WTC11 (cell line): ENCODE results near the gene RAC3.

Source experiments
- CBFB ChIP-seq: sonication (generic); formaldehyde crosslinking; IDR thresholded peaks from 2 replicates; pipeline ENCODE4 v1.8.1; 2022; ENCODE audit warnings: mild to moderate bottlenecking, low read depth, missing genetic modification reagents
- CREB1 ChIP-seq: sonication (generic); formaldehyde crosslinking; IDR thresholded peaks from 2 replicates; pipeline ENCODE4 v1.8.0; 2023; ENCODE audit warnings: mild to moderate bottlenecking, missing genetic modification reagents
- CTCF ChIP-seq: fragments of 200-600 bp; IDR thresholded peaks from 2 replicates; pipeline ENCODE4 v1.8.0; 2022; ENCODE audit warnings: antibody characterized with exemption
- GTF2I ChIP-seq: fragments of 250-450 bp; sonication (Bioruptor Pico); conservative IDR thresholded peaks from 2 replicates; pipeline ENCODE4 v1.4.0; 2021; ENCODE audit warnings: mild to moderate bottlenecking
- IRF1 ChIP-seq: sonication (generic); formaldehyde crosslinking; IDR thresholded peaks from 2 replicates; pipeline ENCODE4 v1.8.0; 2023; ENCODE audit warnings: missing genetic modification reagents
- SMAD3 ChIP-seq: sonication (generic); formaldehyde crosslinking; IDR thresholded peaks from 2 replicates; pipeline ENCODE4 v1.8.0; 2022; ENCODE audit warnings: missing genetic modification reagents, mild to moderate bottlenecking, borderline replicate concordance
- STAT6 ChIP-seq: sonication (generic); formaldehyde crosslinking; conservative IDR thresholded peaks from 2 replicates; pipeline ENCODE4 v1.8.1; 2023; ENCODE audit warnings: mild to moderate bottlenecking, low read depth, missing genetic modification reagents, moderate library complexity
- USF1 ChIP-seq: sonication (generic); formaldehyde crosslinking; IDR thresholded peaks from 2 replicates; pipeline ENCODE4 v1.8.0; 2022; ENCODE audit warnings: mild to moderate bottlenecking, missing genetic modification reagents
- ZMAT4 ChIP-seq: fragments of 250-450 bp; sonication (Bioruptor Pico); IDR thresholded peaks from 2 replicates; pipeline ENCODE4 v1.9.0; 2021; ENCODE audit warnings: mild to moderate bottlenecking
- ZNF138 ChIP-seq: sonication (generic); formaldehyde crosslinking; conservative IDR thresholded peaks from 2 replicates; pipeline ENCODE4 v1.8.1; 2022; ENCODE audit warnings: mild to moderate bottlenecking, moderate library complexity, missing genetic modification reagents

GRCh38 chr17:82004517-82005455 lies 26.7 kb upstream of the RAC3 start:
- TF ChIP-seq CTCF (no peak), CREB1 (CRISPR knock-in tag) (no peak), GTF2I (CRISPR knock-in tag) (no peak), IRF1 (CRISPR knock-in tag) (no peak), CBFB (no peak), ZMAT4 (no peak), SMAD3 (CRISPR knock-in tag) (no peak), STAT6 (CRISPR knock-in tag) (no peak), ZNF138 (CRISPR knock-in tag) (no peak), USF1 (CRISPR knock-in tag) (no peak)
